SU-DHL-6 (cell line): ENCODE results near the gene TAS2R50.

Source experiments
- H2AFZ ChIP-seq: fragments of 200-600 bp; sonication (generic); 2 replicates; pipeline ENCODE4 v1.6.1; 2014; ENCODE audit warnings: low read depth, mild to moderate bottlenecking, moderate library complexity, mixed read lengths, antibody characterized with exemption, low read length; ENCODE audit not compliant: severe bottlenecking
- H3F3A ChIP-seq: fragments of 200-600 bp; shearing (Covaris generic); 2 replicates; pipeline ENCODE4 v1.6.0; 2016; ENCODE audit warnings: antibody characterized with exemption, mild to moderate bottlenecking; ENCODE audit not compliant: insufficient read depth
- H3K27ac ChIP-seq: fragments of 200-600 bp; sonication (generic); 2 replicates; pipeline ENCODE4 v1.5.1; 2016; ENCODE audit warnings: low read depth, mild to moderate bottlenecking, low read length, moderate library complexity, mixed read lengths
- H3K27me3 ChIP-seq: fragments of 200-600 bp; sonication (generic), shearing (Covaris generic); 2 replicates; pipeline ENCODE4 v1.6.0; 2014; ENCODE audit warnings: mild to moderate bottlenecking, low read length
- H3K36me3 ChIP-seq: fragments of 200-600 bp; sonication (generic); 2 replicates; pipeline ENCODE4 v1.6.1; 2014; ENCODE audit warnings: mild to moderate bottlenecking, low read length, mixed read lengths
- H3K4me2 ChIP-seq: fragments of 300-600, 200-600 bp; shearing (Covaris generic), sonication (generic); 2 replicates; pipeline ENCODE4 v1.6.0; 2014; ENCODE audit warnings: low read length, low read depth, mild to moderate bottlenecking; ENCODE audit not compliant: poor library complexity, severe bottlenecking
- H3K4me3 ChIP-seq: fragments of 200-600 bp; sonication (generic); 2 replicates; pipeline ENCODE4 v1.5.1; 2014; ENCODE audit warnings: antibody characterized with exemption, low read length, mild to moderate bottlenecking, mixed read lengths; ENCODE audit not compliant: insufficient read depth, poor library complexity, severe bottlenecking
- H3K79me2 ChIP-seq: fragments of 200-600 bp; sonication (generic); 2 replicates; pipeline ENCODE4 v1.6.1; 2014; ENCODE audit warnings: mild to moderate bottlenecking, low read length, moderate library complexity; ENCODE audit not compliant: insufficient read depth
- H3K9ac ChIP-seq: fragments of 200-600 bp; sonication (generic); 2 replicates; pipeline ENCODE4 v1.7.0; 2014; ENCODE audit warnings: mild to moderate bottlenecking, low read length
- H3K9me2 ChIP-seq: fragments of 200-600 bp; sonication (generic); replicated peaks from 2 replicates; pipeline ENCODE4 v1.6.1; 2014; ENCODE audit warnings: low read length; ENCODE audit not compliant: insufficient read depth
- H3K9me3 ChIP-seq: fragments of 200-600 bp; sonication (generic); 2 replicates; pipeline ENCODE4 v1.6.1; 2014; ENCODE audit warnings: low read length, mixed read lengths; ENCODE audit not compliant: insufficient read depth
- H4K20me1 ChIP-seq: fragments of 200-600 bp; sonication (generic); 2 replicates; pipeline ENCODE4 v1.6.1; 2014; ENCODE audit warnings: low read depth, mild to moderate bottlenecking, antibody characterized with exemption, low read length, moderate library complexity, mixed read lengths
- EZH2phosphoT487 ChIP-seq: fragments of 200-600 bp; sonication (generic), shearing (Covaris generic); conservative IDR thresholded peaks from 2 replicates; pipeline ENCODE4 v1.6.1; 2018; ENCODE audit warnings: mild to moderate bottlenecking, antibody characterized with exemption, low read length, moderate library complexity, mixed read lengths
- TF ChIP-seq, protein P1 (sequence below): fragments of 200-600 bp; sonication (generic); IDR thresholded peaks from one replicate; pipeline ENCODE4 v1.5.1; 2017; ENCODE audit warnings: antibody characterized with exemption, mild to moderate bottlenecking, low read length, moderate library complexity; ENCODE audit not compliant: insufficient read depth, poor library complexity, severe bottlenecking

Gene TAS2R50

DNA sequence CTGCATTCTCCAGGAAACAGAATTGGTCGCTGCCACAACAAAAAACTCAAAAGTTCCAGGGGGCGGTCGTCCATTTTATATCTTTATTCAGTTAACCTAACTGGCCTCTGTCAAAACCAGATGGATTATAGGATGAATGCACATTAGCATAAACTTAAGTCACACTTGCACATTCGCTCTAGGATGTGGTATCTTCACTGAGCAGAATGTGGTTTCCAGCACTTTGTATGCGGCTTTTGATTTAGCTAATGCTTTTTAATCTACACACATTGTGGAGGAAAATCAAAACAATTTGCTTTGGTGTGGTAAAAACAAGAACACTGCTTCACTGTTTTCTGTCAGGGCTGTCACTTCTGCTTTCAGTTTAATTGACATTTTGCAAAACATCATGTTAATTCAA, 4.5 kb downstream of the TAS2R50 start:
- no peak for TF ChIP-seq EZH2phosphoT487
- no peaks in the 10 kb centered on the region for H4K20me1 ChIP-seq
- no peaks in the 10 kb centered on the region for H3F3A ChIP-seq
- H3K9me2 ChIP-seq, result no peaks in the 10 kb centered on the region
- no peak overlapping the region for H3K27ac ChIP-seq
- no peak overlapping the region for H3K4me3 ChIP-seq
- no peaks in the 10 kb centered on the region for H3K36me3 ChIP-seq
- H3K79me2 ChIP-seq, result no peaks in the 10 kb centered on the region
- no peaks in the 10 kb centered on the region for H3K27me3 ChIP-seq
- H3K9ac ChIP-seq, result no peak overlapping the region
- H3K4me2 ChIP-seq, result no peak overlapping the region
- H2AFZ ChIP-seq, result no peak overlapping the region
- H3K9me3 ChIP-seq, result no peaks in the 10 kb centered on the region

DNA sequence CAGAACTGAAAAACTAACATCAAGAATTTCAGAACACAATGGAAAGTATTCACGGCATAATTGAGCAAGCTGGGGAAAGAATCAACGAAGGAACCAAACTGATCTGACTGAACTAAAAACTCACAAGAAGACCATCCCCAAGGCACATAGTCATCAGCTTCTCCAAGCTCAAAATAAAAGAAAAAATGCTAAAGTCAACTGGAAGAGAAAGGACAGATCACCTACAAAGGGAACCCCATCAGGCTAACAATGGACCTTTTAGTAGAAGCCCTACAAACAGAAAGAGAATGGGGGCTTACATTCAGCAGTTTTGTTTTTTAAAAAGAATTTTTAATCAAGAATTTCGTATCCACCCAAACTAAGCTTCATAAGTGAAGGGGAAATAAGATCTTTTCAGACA, 11.7 kb downstream of the TAS2R50 start:
- Histone ChIP-seq H3F3A (no peaks in the 10 kb centered on the region), H3K27me3 (no peaks in the 10 kb centered on the region), H3K79me2 (no peaks in the 10 kb centered on the region), H2AFZ (no peak overlapping the region), H3K9ac (no peak overlapping the region), H3K9me3 (no peaks in the 10 kb centered on the region), H3K27ac (no peak overlapping the region), H4K20me1 (no peaks in the 10 kb centered on the region), H3K9me2 (no peaks in the 10 kb centered on the region), H3K36me3 (no peaks in the 10 kb centered on the region), H3K4me2 (no peak overlapping the region), H3K4me3 (no peak overlapping the region)
- TF ChIP-seq EZH2phosphoT487, result no peak
- TF ChIP-seq, protein P1, sequence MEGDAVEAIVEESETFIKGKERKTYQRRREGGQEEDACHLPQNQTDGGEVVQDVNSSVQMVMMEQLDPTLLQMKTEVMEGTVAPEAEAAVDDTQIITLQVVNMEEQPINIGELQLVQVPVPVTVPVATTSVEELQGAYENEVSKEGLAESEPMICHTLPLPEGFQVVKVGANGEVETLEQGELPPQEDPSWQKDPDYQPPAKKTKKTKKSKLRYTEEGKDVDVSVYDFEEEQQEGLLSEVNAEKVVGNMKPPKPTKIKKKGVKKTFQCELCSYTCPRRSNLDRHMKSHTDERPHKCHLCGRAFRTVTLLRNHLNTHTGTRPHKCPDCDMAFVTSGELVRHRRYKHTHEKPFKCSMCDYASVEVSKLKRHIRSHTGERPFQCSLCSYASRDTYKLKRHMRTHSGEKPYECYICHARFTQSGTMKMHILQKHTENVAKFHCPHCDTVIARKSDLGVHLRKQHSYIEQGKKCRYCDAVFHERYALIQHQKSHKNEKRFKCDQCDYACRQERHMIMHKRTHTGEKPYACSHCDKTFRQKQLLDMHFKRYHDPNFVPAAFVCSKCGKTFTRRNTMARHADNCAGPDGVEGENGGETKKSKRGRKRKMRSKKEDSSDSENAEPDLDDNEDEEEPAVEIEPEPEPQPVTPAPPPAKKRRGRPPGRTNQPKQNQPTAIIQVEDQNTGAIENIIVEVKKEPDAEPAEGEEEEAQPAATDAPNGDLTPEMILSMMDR, result no peak

DNA sequence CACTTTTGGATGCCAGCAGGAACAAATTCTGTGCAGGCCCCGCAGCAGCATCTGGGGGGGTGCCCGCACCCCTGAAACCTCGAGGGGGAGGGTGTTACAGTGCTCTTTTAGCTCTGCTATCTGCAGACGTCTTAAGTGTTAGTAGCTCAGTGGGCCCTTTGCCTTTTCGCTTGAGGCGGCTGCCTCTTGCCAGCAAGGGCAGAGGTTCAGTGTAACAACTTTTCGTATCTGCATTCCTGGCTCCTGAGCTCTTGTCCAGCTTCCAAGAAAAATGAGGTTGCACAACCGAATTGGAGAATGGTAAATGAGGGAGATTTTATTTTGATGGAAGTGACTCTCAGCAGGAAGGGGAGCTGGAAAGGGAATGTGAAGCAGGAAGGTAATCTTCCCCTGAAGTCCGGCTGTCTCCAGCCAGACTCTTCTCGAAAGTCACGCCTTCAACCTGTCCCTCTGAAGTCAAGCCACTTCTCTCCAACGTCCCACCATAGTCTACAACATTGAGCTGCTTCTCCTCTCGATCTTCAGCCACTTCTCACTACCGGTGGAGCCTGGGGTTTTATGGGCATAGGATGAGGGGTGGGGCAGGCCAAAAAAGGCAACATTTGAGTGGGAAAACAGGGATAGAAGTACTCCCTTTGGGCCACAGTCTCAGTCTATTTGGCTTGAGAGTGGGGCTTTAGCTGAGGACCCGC, 17.8 kb downstream of the TAS2R50 start:
- no peak for TF ChIP-seq EZH2phosphoT487
- TF ChIP-seq, protein P1, result no peak
- H3K79me2 ChIP-seq, result no peaks in the 10 kb centered on the region
- H2AFZ ChIP-seq, result no peak overlapping the region

DNA sequence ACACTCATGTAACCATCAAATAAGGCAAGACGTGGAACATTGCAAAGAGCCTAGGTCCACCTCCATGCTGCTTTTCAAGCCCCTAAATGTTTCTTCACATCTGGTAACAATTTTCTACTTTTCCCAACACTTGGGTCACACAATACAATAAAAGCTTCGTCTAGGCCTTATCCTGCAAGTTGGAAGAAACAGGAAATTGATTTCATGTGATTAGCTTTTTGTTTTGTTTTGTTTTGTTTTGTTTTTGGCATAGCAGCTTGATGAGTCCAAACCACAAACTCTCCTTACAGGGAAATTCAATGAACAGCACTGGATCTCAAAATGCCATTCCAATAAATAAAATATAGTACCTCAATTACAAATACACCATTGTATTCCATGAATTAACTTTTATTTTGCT, 19.3 kb downstream of the TAS2R50 start:
- Histone ChIP-seq H2AFZ (no peak overlapping the region), H3K4me3 (no peak overlapping the region), H3K27ac (no peak overlapping the region), H3K36me3 (no peaks in the 10 kb centered on the region), H3K9me3 (no peaks in the 10 kb centered on the region), H3K9me2 (no peaks in the 10 kb centered on the region), H3K4me2 (no peak overlapping the region), H3K27me3 (no peaks in the 10 kb centered on the region), H3K9ac (no peak overlapping the region), H3F3A (no peaks in the 10 kb centered on the region), H4K20me1 (no peaks in the 10 kb centered on the region), H3K79me2 (no peaks in the 10 kb centered on the region)
- TF ChIP-seq, protein P1, result no peak
- no peak for TF ChIP-seq EZH2phosphoT487

More for the DNA sequence above, 17.8 kb downstream of the TAS2R50 start:
- H3K4me2 ChIP-seq, result no peak overlapping the region
- H3K36me3 ChIP-seq, result no peaks in the 10 kb centered on the region
- H3K27ac ChIP-seq, result no peak overlapping the region
- H3K27me3 ChIP-seq, result no peaks in the 10 kb centered on the region
- no peaks in the 10 kb centered on the region for H3K9me2 ChIP-seq
- H3F3A ChIP-seq, result no peaks in the 10 kb centered on the region
- no peak overlapping the region for H3K9ac ChIP-seq
- no peaks in the 10 kb centered on the region for H3K9me3 ChIP-seq
- H3K4me3 ChIP-seq, result no peak overlapping the region
- no peaks in the 10 kb centered on the region for H4K20me1 ChIP-seq
